SK-N-SH (cell line): ENCODE results near the gene CAMK2D. TPM values are rescaled to one million over a fixed set of nuclear protein-coding genes. Genes with fewer than 3 reads are reported as not detected.

Experiments used
- CTCF ChIA-PET: fragments of 300-600, 350-600 bp; formaldehyde crosslinking; extraction: SDS; loops from one replicate; lab custom pipeline; 2021; lab: Yijun Ruan, JAX
- POLR2A ChIA-PET: fragments of 350-600 bp; sonication (Branson Sonifier 250); formaldehyde crosslinking; extraction: SDS; loops from one replicate; lab custom pipeline; 2020; ENCODE audit warnings: antibody characterized with exemption, inconsistent platforms; lab: Yijun Ruan, JAX
- DNase-seq: peaks from one replicate; pipeline ENCODE4 v3.0.0; 2012
- H2AFZ ChIP-seq: fragments of 200-600 bp; sonication (generic); 2 replicates; pipeline ENCODE4 v1.8.1; 2016; ENCODE audit warnings: antibody characterized with exemption, mild to moderate bottlenecking, low read depth
- H3F3A ChIP-seq: fragments of 200-600 bp; sonication (generic); replicated peaks from 2 replicates; pipeline ENCODE3; 2016; ENCODE audit warnings: antibody characterized with exemption, mild to moderate bottlenecking; ENCODE audit not compliant: insufficient read depth
- H3K27ac ChIP-seq, 2 experiments: fragments of 200-500 bp in 1 of 2; fragments of 200-600 bp in 1 of 2; sonication (Bioruptor generic) in 1 of 2; sonication (generic), shearing (Covaris generic) in 1 of 2; 2 replicates each; pipeline versions ENCODE4 v1.5.1 to v1.6.1; 2014 to 2016; ENCODE audit warnings: low read depth in 2 of 2, inconsistent platforms in 1 of 2, low read length in 1 of 2, mild to moderate bottlenecking in 1 of 2, mixed read lengths in 1 of 2
- H3K27me3 ChIP-seq: fragments of 200-600 bp; sonication (generic), shearing (Covaris generic); 2 replicates; pipeline ENCODE4 v1.6.1; 2016; ENCODE audit warnings: mixed run types; ENCODE audit not compliant: insufficient read depth
- H3K36me3 ChIP-seq, 2 experiments: fragments of 200-500 bp in 1 of 2; fragments of 200-600 bp in 1 of 2; sonication (Bioruptor generic) in 1 of 2; sonication (generic) in 1 of 2; replicated peaks in 1 of 2; 2 replicates each; pipeline versions ENCODE3 to v1.5.1; 2014 to 2016; ENCODE audit warnings: low read length in 1 of 2, mild to moderate bottlenecking in 1 of 2; ENCODE audit not compliant: insufficient read depth in 2 of 2, control insufficient read depth in 1 of 2
- H3K4me1 ChIP-seq, 2 experiments: fragments of 200-500 bp in 1 of 2; fragments of 200-600 bp in 1 of 2; sonication (Bioruptor generic) in 1 of 2; sonication (generic), shearing (Covaris generic) in 1 of 2; 2 replicates each; pipeline versions ENCODE4 v1.5.1 to v1.6.1; 2014 to 2016; ENCODE audit warnings: low read depth in 1 of 2, low read length in 1 of 2, mixed run types in 1 of 2; ENCODE audit not compliant: insufficient read depth in 2 of 2, control insufficient read depth in 1 of 2
- H3K4me2 ChIP-seq: fragments of 200-600 bp; sonication (generic), shearing (Covaris generic); 2 replicates; pipeline ENCODE4 v1.6.1; 2017; ENCODE audit warnings: mixed run types
- H3K4me3 ChIP-seq, 2 experiments: fragments of 200-500 bp in 1 of 2; fragments of 200-600 bp in 1 of 2; sonication (Bioruptor generic) in 1 of 2; sonication (generic), shearing (Covaris generic) in 1 of 2; 2 replicates each; pipeline versions ENCODE4 v1.5.1 to v1.8.1; 2014 to 2016; ENCODE audit warnings: low read depth in 2 of 2, inconsistent platforms in 1 of 2, low read length in 1 of 2, mild to moderate bottlenecking in 1 of 2, mixed read lengths in 1 of 2, moderate library complexity in 1 of 2
- H3K79me2 ChIP-seq: fragments of 200-600 bp; sonication (generic); 2 replicates; pipeline ENCODE4 v1.8.1; 2017; ENCODE audit warnings: mild to moderate bottlenecking; ENCODE audit not compliant: insufficient read depth
- H3K9ac ChIP-seq: fragments of 200-600 bp; sonication (generic); 2 replicates; pipeline ENCODE4 v1.6.1; 2017; ENCODE audit warnings: mixed run types
- H3K9me2 ChIP-seq: fragments of 200-600 bp; sonication (generic); 2 replicates; pipeline ENCODE4 v1.6.1; 2017; ENCODE audit warnings: mixed run types
- H3K9me3 ChIP-seq: fragments of 200-600 bp; sonication (generic); 2 replicates; pipeline ENCODE4 v1.6.1; 2017; ENCODE audit warnings: mixed run types, mild to moderate bottlenecking, moderate library complexity
- H4K20me1 ChIP-seq: fragments of 200-600 bp; sonication (generic); 2 replicates; pipeline ENCODE4 v1.6.1; 2017; ENCODE audit warnings: mild to moderate bottlenecking, mixed run types; ENCODE audit not compliant: insufficient read depth
- FOSL2 ChIP-seq: IDR thresholded peaks from 2 replicates; pipeline ENCODE4 v1.4.0; 2012; ENCODE audit warnings: low read depth, mild to moderate bottlenecking, moderate library complexity, borderline replicate concordance
- FOXM1 ChIP-seq: IDR thresholded peaks from 2 replicates; pipeline ENCODE4 v1.4.0; 2012; ENCODE audit warnings: low read depth, mild to moderate bottlenecking
- IRF3 ChIP-seq: fragments of 150-350 bp; IDR thresholded peaks from 2 replicates; pipeline ENCODE4 v1.6.1; 2016; ENCODE audit warnings: mild to moderate bottlenecking, low read depth, low read length
- JUND ChIP-seq: IDR thresholded peaks from 2 replicates; pipeline ENCODE4 v1.4.0; 2012
- MXI1 ChIP-seq: IDR thresholded peaks from 2 replicates; pipeline ENCODE4 v1.6.1; 2012; ENCODE audit warnings: mild to moderate bottlenecking, low read depth, low read length, improper control_type of control experiment
- RAD21 ChIP-seq: IDR thresholded peaks from 2 replicates; pipeline ENCODE4 v1.6.1; 2012; ENCODE audit warnings: mild to moderate bottlenecking, low read length
- RCOR1 ChIP-seq: fragments of 150-350 bp; IDR thresholded peaks from 2 replicates; pipeline ENCODE4 v1.6.1; 2017; ENCODE audit warnings: antibody characterized with exemption, low read length
- RXRA ChIP-seq: IDR thresholded peaks from 2 replicates; pipeline ENCODE4 v1.4.0; 2012; ENCODE audit warnings: low read depth, mild to moderate bottlenecking, borderline replicate concordance
- USF1 ChIP-seq: IDR thresholded peaks from 2 replicates; pipeline ENCODE4 v1.4.0; 2012; ENCODE audit warnings: low read depth, borderline replicate concordance
- ZBTB33 ChIP-seq: IDR thresholded peaks from 2 replicates; pipeline ENCODE4 v1.4.0; 2012; ENCODE audit warnings: low read depth, borderline replicate concordance
- WGBS: methylation state at CpG from one replicate; pipeline ENCODE4 v1.1.6; 2017; ENCODE audit warnings: low lambda C conversion rate; 5-methylcytosine and 5-hydroxymethylcytosine counted together
- polyA plus RNA-seq, 3 experiments: library from polyadenylated mRNA; depleted of rRNA; stranded (reverse); fragments of >200 nt; gene quantifications; 2 replicates each; pipeline ENCODE4 v1.2.3, GENCODE V29; 2012

The CAMK2D gene
- polyA plus RNA-seq, 1 of the 3 experiments (the other 2 are of a cell fraction) = 17.0 TPM

GRCh38 chr4:113559947-113560346 lies 201.6 kb downstream of the CAMK2D start:
- Histone ChIP-seq H3F3A (no peaks in the 10 kb centered on the region), H2AFZ (no peak overlapping the region), H3K36me3 (peaks cover 3 to 20% of the 10 kb centered on the region in 2 experiments), H4K20me1 (peaks cover 6% of the 10 kb centered on the region; the same call in 1 of the 2 replicates), H3K27me3 (no peaks in the 10 kb centered on the region), H3K9ac (no peak overlapping the region), H3K4me1 (peaks cover 0 to 23% of the 10 kb centered on the region in 2 experiments; a peak in 2 of 4 replicates), H3K4me3 (no peak overlapping the region), H3K27ac (peak overlapping the region in 1 of 2 experiments; percentile 21; a peak in 1 of 4 replicates), H3K79me2 (peaks cover 5% of the 10 kb centered on the region; the same call in 1 of the 2 replicates), H3K9me2 (no peaks in the 10 kb centered on the region), H3K9me3 (no peaks in the 10 kb centered on the region), H3K4me2 (no peak overlapping the region)
- no peak for TF ChIP-seq RXRA
- no peak for DNase-seq
- 94% methylated on average over 5 of the region's 5 CpGs for WGBS
- POLR2A ChIA-PET = no interaction called here
- CTCF ChIA-PET = no interaction called here

GRCh38 chr4:113556382-113557134 lies 205.0 kb downstream of the CAMK2D start:
- no peak overlapping the region for H3K4me3 ChIP-seq
- no peak overlapping the region for H3K27ac ChIP-seq
- peaks cover 3% of the 10 kb centered on the region for H3F3A ChIP-seq
- H3K9ac ChIP-seq = no peak overlapping the region
- H3K36me3 ChIP-seq = peaks cover 6 to 14% of the 10 kb centered on the region in 2 experiments
- WGBS = 100% methylated on average over 3 of the region's 4 CpGs
- no peak for DNase-seq
- no peaks in the 10 kb centered on the region for H3K27me3 ChIP-seq
- no peaks in the 10 kb centered on the region for H3K9me2 ChIP-seq
- H3K4me2 ChIP-seq = no peak overlapping the region
- ChIA-PET CTCF (interaction anchor here (0.7 to 3.5 kb wide), 3 partner anchors 9 to 822 kb away, joined by 3 to 20 read pairs (median 4); no protein-coding TSS in a partner anchor), POLR2A (no interaction called here)
- H3K4me1 ChIP-seq = peaks cover 0 to 9% of the 10 kb centered on the region in 2 experiments; a peak in 1 of 4 replicates
- H4K20me1 ChIP-seq = no peaks in the 10 kb centered on the region
- TF ChIP-seq RAD21 (no peak), USF1 (no peak), FOSL2 (no peak), RCOR1 (no peak)
- H3K79me2 ChIP-seq = no peaks in the 10 kb centered on the region
- no peaks in the 10 kb centered on the region for H3K9me3 ChIP-seq
- no peak overlapping the region for H2AFZ ChIP-seq

- Histone ChIP-seq H2AFZ (no peak overlapping the region), H3K4me2 (no peak overlapping the region), H3K4me1 (peaks cover 0 to 6% of the 10 kb centered on the region in 2 experiments; a peak in 1 of 4 replicates), H4K20me1 (no peaks in the 10 kb centered on the region), H3K27ac (no peak overlapping the region), H3K9me2 (no peaks in the 10 kb centered on the region), H3K79me2 (no peaks in the 10 kb centered on the region), H3K9ac (no peak overlapping the region), H3K9me3 (no peaks in the 10 kb centered on the region), H3K27me3 (no peaks in the 10 kb centered on the region), H3F3A (peaks cover 5% of the 10 kb centered on the region), H3K4me3 (no peak overlapping the region), H3K36me3 (peaks cover 12 to 19% of the 10 kb centered on the region in 2 experiments)
- ChIA-PET CTCF (interaction anchor here (3.5 kb wide), 1 partner anchor 8 kb away, joined by 20 read pairs; no protein-coding TSS in a partner anchor), POLR2A (no interaction called here)
- WGBS = 94% methylated on average over 5 of the region's 5 CpGs
- TF ChIP-seq JUND (no peak), MXI1 (no peak), FOXM1 (no peak), RAD21 (no peak), USF1 (no peak), ZBTB33 (no peak), IRF3 (no peak)
- no peak for DNase-seq
Measured at GRCh38 chr4:113555868-113556267, 205.7 kb downstream of the CAMK2D start.
